BLaER1 (cell line): ENCODE results near the gene KLHL2.
A peak's percentile ranks its signal among the peaks of the same experiment; 100 is the strongest.
"Not testable (repeated sequence)": the region's sequence is repeated elsewhere in the genome, so short reads cannot be mapped to it uniquely, and the experiment has no call there.

ENCODE experiments used
- H3K27ac ChIP-seq: shearing (Covaris generic); formaldehyde crosslinking; 2 replicates; pipeline ENCODE4 v1.8.1; 2022
- H3K27me3 ChIP-seq: shearing (Covaris generic); formaldehyde crosslinking; 2 replicates; pipeline ENCODE4 v1.8.1; 2022
- H3K36me3 ChIP-seq: shearing (Covaris generic); formaldehyde crosslinking; 2 replicates; pipeline ENCODE4 v1.8.1; 2022
- H3K4me1 ChIP-seq: shearing (Covaris generic); formaldehyde crosslinking; 2 replicates; pipeline ENCODE4 v1.8.1; 2022
- H3K4me2 ChIP-seq: shearing (Covaris generic); formaldehyde crosslinking; 2 replicates; pipeline ENCODE4 v1.8.1; 2022
- H3K4me3 ChIP-seq: shearing (Covaris generic); formaldehyde crosslinking; 2 replicates; pipeline ENCODE4 v1.8.1; 2022
- H3K9ac ChIP-seq: shearing (Covaris generic); formaldehyde crosslinking; 2 replicates; pipeline ENCODE4 v1.8.1; 2022
- H3K9me3 ChIP-seq: shearing (Covaris generic); formaldehyde crosslinking; 2 replicates; pipeline ENCODE4 v1.8.1; 2022
- H4K20me1 ChIP-seq: shearing (Covaris generic); formaldehyde crosslinking; 2 replicates; pipeline ENCODE4 v1.8.1; 2022
- Cebpa-rat ChIP-seq: shearing (Covaris generic); IDR thresholded peaks from 2 replicates; pipeline ENCODE4 v1.8.1; 2022

The KLHL2 gene, protein sequence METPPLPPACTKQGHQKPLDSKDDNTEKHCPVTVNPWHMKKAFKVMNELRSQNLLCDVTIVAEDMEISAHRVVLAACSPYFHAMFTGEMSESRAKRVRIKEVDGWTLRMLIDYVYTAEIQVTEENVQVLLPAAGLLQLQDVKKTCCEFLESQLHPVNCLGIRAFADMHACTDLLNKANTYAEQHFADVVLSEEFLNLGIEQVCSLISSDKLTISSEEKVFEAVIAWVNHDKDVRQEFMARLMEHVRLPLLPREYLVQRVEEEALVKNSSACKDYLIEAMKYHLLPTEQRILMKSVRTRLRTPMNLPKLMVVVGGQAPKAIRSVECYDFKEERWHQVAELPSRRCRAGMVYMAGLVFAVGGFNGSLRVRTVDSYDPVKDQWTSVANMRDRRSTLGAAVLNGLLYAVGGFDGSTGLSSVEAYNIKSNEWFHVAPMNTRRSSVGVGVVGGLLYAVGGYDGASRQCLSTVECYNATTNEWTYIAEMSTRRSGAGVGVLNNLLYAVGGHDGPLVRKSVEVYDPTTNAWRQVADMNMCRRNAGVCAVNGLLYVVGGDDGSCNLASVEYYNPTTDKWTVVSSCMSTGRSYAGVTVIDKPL

DNA sequence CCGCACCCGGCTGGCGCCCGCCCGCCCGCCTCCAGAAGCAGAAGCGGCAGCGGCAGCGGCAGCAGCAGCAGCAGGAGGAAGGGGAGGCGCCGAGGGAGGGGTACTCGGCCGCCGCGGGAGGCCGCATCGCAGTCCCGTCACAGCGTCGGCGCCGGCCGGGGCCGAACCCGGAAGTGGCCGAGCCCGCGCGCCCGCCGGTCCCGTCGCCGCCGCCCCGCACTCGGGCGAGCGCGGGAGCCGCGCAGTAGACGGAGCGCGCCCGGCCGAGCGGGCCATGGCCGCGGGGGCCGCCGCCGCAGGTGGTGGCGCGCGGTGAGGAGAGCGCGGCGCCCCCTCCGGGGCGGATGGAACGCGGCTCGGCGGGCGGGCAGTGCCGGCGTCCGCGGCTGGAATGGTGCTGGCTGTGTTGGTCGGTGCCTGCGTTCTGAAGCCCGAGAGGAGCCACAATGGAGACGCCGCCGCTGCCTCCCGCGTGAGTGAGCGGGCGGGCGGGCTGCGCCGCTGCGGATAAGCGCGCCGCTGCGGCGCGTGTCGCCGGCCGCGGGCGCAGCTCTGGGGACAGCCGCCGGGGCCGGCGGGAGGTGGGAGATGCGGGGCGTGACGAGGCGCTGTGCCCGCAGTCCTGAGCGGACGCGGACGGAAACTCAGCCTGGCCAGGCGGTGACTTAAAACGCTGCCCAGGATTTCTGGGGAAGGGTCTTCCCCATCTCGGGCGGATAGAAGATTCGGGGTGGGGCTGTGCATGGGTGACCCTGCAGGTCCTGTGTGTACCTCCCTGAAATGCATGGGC lies at the start of gene KLHL2:
Gene KLHL2, plus strand, starts transcription at position 131 of the 790 bp plus-strand sequence. Its CDS starts 316 bp downstream, at position 447.
- H3K36me3 ChIP-seq = no peaks in the 10 kb centered on the region
- H3K4me3 ChIP-seq = peak within 1 kb of the TSS; percentile 77
- peak within 1 kb of the TSS; percentile 97 for H3K4me2 ChIP-seq
- H3K27me3 ChIP-seq = no peaks in the 10 kb centered on the region
- TF ChIP-seq Cebpa-rat = no peak
- peak within 1 kb of the TSS; percentile 87 for H3K27ac ChIP-seq
- H3K9me3 ChIP-seq = no peaks in the 10 kb centered on the region
- peak within 1 kb of the TSS; percentile 84 for H3K9ac ChIP-seq
- H3K4me1 ChIP-seq = peaks cover 72% of the 10 kb centered on the region
- peaks cover 27% of the 10 kb centered on the region; the same call in 1 of the 2 replicates for H4K20me1 ChIP-seq

DNA sequence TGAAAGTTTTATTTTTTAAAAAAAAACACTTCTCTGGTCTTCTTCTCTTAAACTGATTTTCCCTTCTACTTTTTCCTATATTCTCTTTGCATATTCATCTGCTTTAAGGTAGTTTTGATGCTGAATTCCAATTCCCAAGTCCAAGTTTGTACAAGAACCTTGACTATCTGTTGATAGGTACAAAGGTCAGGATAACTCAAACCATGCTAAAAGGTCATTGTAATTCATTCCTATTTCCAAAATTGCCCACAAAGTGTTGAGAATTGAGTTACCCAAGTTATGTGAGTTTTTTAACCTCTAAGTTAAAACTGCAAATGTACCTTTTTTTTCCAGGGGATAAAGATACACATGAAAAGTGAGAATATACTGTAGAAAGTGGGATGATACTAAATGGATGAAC lies 48.6 kb upstream of the KLHL2 start:
- H3K4me3 ChIP-seq = no peak overlapping the region
- no peak overlapping the region for H3K9ac ChIP-seq
- no peaks in the 10 kb centered on the region for H3K27me3 ChIP-seq

DNA sequence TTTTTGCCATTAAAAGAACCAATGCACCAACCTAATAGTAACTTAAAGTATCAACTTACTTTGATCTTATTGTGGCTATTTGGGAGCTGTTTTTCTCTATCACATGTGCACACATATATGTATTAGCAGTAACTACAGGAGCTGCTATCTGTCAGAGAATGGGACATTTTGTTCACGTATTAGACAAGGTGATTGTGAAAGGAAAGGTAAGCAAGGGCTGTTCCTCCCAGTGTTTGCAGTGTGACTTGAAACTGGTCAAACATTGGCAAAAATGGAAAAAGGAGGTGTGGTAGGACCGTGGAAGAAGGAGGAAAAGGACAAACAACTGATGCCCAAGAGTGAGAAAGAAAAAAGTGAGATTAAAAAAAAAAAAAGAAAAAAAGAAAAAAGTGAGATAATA lies 43.1 kb upstream of the KLHL2 start:
- Histone ChIP-seq H3K36me3 (no peaks in the 10 kb centered on the region), H3K27ac (no peak overlapping the region), H3K4me1 (no peaks in the 10 kb centered on the region), H3K4me3 (no peak overlapping the region), H3K27me3 (no peaks in the 10 kb centered on the region), H3K9me3 (no peaks in the 10 kb centered on the region), H3K4me2 (no peak overlapping the region), H4K20me1 (no peaks in the 10 kb centered on the region), H3K9ac (no peak overlapping the region)
- TF ChIP-seq Cebpa-rat = no peak

More for the DNA sequence above, 48.6 kb upstream of the KLHL2 start:
- H3K36me3 ChIP-seq = no peaks in the 10 kb centered on the region
- H3K4me1 ChIP-seq = no peaks in the 10 kb centered on the region
- H4K20me1 ChIP-seq = no peaks in the 10 kb centered on the region
- peaks cover 15% of the 10 kb centered on the region for H3K9me3 ChIP-seq
- TF ChIP-seq Cebpa-rat = no peak
- no peak overlapping the region for H3K4me2 ChIP-seq
- no peak overlapping the region for H3K27ac ChIP-seq

DNA sequence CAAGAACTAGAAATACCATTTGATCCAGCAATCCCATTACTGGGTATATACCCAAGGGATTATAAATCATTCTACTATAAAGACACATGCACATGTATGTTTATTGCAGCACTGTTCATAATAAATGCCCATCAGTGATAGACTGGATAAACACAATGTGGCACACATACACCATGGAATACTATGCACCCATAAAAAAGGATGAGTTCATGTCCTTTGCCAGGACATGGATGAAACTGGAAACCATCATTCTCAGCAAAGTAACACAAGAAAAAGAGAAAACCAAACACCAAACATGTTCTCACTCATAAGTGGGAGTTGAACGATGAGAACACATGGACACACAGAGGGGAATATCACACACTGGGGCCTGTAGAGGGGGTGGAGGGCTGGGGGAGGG lies 40.5 kb upstream of the KLHL2 start:
- H4K20me1 ChIP-seq, H3K36me3 ChIP-seq, H3K4me3 ChIP-seq, H3K27ac ChIP-seq, H3K9ac ChIP-seq, H3K4me1 ChIP-seq, H3K27me3 ChIP-seq, H3K9me3 ChIP-seq, H3K4me2 ChIP-seq: not testable (repeated sequence)

DNA sequence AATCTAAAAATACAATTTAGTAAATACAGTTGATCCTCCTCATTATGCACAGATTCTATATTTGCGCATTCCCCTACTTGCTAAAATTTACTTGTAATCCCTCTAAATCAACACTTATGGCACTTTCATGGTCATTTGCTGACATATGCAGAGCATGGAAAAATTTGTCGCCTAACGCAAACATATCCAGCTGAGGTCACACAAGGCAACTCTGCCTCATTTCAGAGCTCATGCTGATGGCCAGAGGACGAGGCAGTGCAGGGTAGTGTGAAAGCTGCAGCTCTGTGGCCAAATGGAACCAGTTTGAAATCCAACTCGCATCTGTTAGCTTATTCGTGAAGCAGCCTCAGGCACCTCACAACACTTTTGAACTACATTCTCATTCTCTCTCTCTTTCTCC lies 39.7 kb upstream of the KLHL2 start:
- H3K4me3 ChIP-seq = no peak overlapping the region
- H4K20me1 ChIP-seq = no peaks in the 10 kb centered on the region
- H3K27me3 ChIP-seq = no peaks in the 10 kb centered on the region
- no peak for TF ChIP-seq Cebpa-rat
- H3K9me3 ChIP-seq = no peaks in the 10 kb centered on the region
- H3K27ac ChIP-seq = no peak overlapping the region
- H3K9ac ChIP-seq = no peak overlapping the region
- no peak overlapping the region for H3K4me2 ChIP-seq
- H3K4me1 ChIP-seq = no peaks in the 10 kb centered on the region
- no peaks in the 10 kb centered on the region for H3K36me3 ChIP-seq

DNA sequence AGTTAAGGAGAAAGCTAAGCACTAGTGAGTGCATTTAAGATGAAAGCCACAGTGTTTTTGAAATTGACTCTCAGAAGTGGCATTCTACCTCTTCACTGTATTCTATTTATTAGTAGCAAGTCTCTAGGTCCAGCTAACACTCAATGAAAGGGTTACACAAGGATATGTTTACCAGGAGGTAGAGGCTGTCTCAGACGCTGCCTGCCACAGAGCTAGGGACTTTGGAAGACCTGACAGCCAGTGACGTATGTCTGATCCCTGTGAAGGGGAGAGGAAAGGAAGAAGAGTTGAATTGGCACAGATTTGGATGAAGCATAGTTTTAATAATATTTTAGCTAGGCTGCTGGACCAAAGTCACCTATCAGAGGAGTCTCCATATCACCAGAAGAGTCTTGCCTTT lies 36.5 kb upstream of the KLHL2 start:
- no peaks in the 10 kb centered on the region for H3K4me1 ChIP-seq
- no peaks in the 10 kb centered on the region for H4K20me1 ChIP-seq
- no peak overlapping the region for H3K4me3 ChIP-seq
- TF ChIP-seq Cebpa-rat = no peak
- no peak overlapping the region for H3K9ac ChIP-seq
- H3K9me3 ChIP-seq = no peaks in the 10 kb centered on the region
- H3K27ac ChIP-seq = no peak overlapping the region
- no peaks in the 10 kb centered on the region for H3K36me3 ChIP-seq
- no peak overlapping the region for H3K4me2 ChIP-seq
- no peaks in the 10 kb centered on the region for H3K27me3 ChIP-seq

DNA sequence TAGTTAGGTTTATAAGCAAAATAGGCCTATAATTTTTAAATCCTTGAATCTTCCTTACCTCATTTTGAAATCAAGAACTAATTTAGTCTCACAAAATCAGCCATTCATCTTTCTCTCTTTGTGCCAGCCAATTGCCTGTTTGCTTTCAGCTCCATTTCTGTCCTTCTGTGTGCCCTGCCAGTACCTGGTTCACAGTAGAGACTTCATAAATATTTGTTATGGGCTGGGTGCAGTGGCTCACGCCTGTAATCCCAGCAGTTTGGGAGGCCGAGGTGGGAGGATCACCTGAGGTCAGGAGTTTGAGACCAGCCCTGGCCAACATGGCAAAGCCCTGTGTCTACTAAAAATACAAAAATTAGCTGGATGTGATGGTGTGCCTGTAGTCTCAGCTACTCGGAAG lies 31.9 kb upstream of the KLHL2 start:
- H3K4me1 ChIP-seq, H3K9ac ChIP-seq, H3K27ac ChIP-seq, H3K4me2 ChIP-seq, H3K4me3 ChIP-seq, H3K27me3 ChIP-seq, H3K36me3 ChIP-seq, H3K9me3 ChIP-seq, H4K20me1 ChIP-seq: not testable (repeated sequence)

DNA sequence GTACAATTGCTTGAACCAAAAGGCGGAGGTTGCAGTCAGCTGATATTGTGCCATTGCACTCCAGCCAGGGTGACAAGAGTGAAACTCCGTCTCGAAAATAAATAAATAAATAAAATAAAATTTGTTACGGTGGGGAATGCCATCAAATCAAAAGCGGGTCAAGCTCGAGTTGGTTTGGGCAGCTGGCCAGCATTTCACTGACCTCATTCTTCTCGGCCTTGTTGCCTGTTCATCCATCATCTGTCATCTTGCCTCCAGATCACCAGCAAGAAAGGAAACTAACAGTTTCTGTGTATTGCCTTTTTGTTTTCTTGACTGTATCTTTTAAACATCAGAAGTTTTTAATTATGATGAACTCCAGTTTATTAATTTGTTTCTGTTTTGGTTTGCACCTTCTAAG lies 31.5 kb upstream of the KLHL2 start:
- H4K20me1 ChIP-seq = no peaks in the 10 kb centered on the region
- H3K4me3 ChIP-seq = no peak overlapping the region
- no peak overlapping the region for H3K4me2 ChIP-seq
- no peak overlapping the region for H3K27ac ChIP-seq
- H3K9ac ChIP-seq = no peak overlapping the region
- H3K9me3 ChIP-seq = peaks cover 3% of the 10 kb centered on the region; the same call in 1 of the 2 replicates
- no peak for TF ChIP-seq Cebpa-rat
- no peaks in the 10 kb centered on the region for H3K36me3 ChIP-seq
- H3K4me1 ChIP-seq = no peaks in the 10 kb centered on the region
- H3K27me3 ChIP-seq = no peaks in the 10 kb centered on the region

DNA sequence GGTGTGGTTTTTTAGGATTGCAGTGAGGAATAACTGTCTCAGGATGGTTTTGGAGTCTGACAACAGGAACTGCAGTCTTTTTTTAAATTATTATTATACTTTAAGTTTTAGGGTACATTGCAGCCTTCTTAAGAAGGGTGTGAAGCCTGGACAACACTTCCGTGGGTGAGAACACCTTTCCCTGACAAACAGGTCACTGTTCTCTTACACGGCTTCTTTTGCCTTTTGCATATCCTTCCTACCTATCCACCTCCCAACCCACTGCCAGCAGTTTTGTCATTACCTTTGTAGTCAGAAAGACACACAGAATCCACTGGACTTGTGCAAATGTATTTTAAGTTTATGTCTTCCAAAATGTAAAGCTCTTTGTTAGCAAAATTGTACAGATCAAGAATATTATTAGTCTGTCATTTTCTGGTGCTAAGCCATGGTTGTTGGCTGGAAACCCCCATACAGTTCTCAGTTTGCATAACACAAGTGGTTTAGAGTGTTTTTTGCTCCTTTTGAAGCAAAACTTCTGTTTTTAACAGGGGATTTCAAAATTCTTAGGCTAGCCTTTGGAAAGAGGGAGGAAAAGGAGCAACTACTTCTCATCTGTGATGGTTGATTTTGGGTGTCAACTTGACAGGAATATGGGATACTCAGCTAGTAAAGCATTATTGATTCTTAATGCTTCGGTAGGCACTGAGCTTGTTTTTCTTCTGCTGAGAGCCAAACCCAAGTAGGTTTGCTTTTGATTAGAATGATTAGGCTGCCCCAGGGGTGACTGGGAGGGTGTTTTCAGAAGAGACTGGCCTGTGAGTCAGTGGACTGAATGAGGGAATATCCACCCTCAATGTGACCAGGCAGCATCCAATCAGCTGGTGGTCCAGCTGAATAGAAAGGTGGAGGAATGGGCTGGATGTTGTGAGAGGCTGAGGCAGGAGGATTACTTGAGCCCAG lies 29.4 kb upstream of the KLHL2 start:
- no peaks in the 10 kb centered on the region for H3K4me1 ChIP-seq
- H3K9me3 ChIP-seq = peaks cover 3% of the 10 kb centered on the region; the same call in 1 of the 2 replicates
- no peak overlapping the region for H3K4me2 ChIP-seq
- H3K4me3 ChIP-seq = no peak overlapping the region
- no peak for TF ChIP-seq Cebpa-rat
- H3K36me3 ChIP-seq = no peaks in the 10 kb centered on the region
- H3K27ac ChIP-seq = no peak overlapping the region
- no peak overlapping the region for H3K9ac ChIP-seq
- H3K27me3 ChIP-seq = no peaks in the 10 kb centered on the region
- H4K20me1 ChIP-seq = no peaks in the 10 kb centered on the region
